ENCODE measurements around the gene GRHL1. TPM values are rescaled to one million over a fixed set of nuclear protein-coding genes. Genes with fewer than 3 reads are reported as not detected.

GRHL1 gene
- total and polyA plus RNA-seq, 3 donors from 2014 or later = 4.6 to 8.3 (median 8.0) TPM

DNA sequence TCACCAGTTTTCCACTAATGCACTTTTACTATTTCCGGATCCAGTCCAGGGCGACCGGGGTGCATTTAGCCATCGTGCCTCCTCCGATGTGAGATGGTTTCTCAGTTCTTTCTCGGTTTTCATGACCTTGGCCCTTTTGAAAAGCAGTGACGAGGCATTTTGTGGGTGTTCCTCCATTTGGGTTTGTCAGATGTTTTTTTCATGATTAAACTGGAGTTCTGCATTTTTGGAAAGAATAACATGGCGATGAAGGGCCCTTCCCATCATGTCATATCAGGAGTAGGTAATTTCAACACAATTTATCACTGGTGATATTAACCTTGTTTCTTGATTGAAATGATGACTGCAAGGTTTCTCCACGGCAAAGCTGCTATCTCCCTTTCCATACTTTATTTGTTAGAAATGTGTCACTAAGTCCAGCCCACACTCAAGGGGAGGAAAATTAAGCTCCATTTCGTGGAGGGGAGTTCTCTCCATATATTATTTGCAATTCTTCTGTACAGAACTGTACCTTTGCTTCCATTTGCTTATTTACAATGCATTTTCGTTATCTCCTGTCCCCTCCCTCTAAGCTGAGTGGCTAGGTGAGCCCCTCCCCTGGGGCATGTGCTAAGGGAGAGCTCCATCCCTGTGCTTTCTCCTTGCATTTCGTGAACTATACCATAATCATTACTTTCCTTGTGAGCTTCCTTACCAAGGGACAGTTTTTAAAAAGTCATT is 83.0 kb downstream of the GRHL1 start:
- TF ChIP-seq, protein P1, sequence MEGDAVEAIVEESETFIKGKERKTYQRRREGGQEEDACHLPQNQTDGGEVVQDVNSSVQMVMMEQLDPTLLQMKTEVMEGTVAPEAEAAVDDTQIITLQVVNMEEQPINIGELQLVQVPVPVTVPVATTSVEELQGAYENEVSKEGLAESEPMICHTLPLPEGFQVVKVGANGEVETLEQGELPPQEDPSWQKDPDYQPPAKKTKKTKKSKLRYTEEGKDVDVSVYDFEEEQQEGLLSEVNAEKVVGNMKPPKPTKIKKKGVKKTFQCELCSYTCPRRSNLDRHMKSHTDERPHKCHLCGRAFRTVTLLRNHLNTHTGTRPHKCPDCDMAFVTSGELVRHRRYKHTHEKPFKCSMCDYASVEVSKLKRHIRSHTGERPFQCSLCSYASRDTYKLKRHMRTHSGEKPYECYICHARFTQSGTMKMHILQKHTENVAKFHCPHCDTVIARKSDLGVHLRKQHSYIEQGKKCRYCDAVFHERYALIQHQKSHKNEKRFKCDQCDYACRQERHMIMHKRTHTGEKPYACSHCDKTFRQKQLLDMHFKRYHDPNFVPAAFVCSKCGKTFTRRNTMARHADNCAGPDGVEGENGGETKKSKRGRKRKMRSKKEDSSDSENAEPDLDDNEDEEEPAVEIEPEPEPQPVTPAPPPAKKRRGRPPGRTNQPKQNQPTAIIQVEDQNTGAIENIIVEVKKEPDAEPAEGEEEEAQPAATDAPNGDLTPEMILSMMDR (IDR thresholded peaks at IDR 0.05) = no peak
- TF ChIP-seq POLR2A (IDR thresholded peaks at IDR 0.05) = no peak
- intact Hi-C loops (cut with DNase I; ENCODE audit: low total_unique reads) = no loop called here
- Histone ChIP-seq H3K27me3 (no peaks in the 10 kb centered on the region), H3K4me1 (peaks cover 19% of the 10 kb centered on the region), H3K36me3 (ENCODE audit: low read depth, missing control alignments) (no peaks in the 10 kb centered on the region), H3K4me3 (no peak overlapping the region), H3K9me3 (no peaks in the 10 kb centered on the region), H3K27ac (no peak overlapping the region)
- 80 to 85% methylated on average over 12 of the region's 12 CpGs for WGBS, 2 donors
- DNase-seq = no peak

- no peaks in the 10 kb centered on the region for H3K9me3 ChIP-seq
- WGBS, 2 donors = 76 to 88% methylated on average over 3 of the region's 3 CpGs
- no peak overlapping the region for H3K4me3 ChIP-seq
- no peaks in the 10 kb centered on the region for H3K36me3 ChIP-seq (ENCODE audit: low read depth, missing control alignments)
- intact Hi-C loops (cut with DNase I; ENCODE audit: low total_unique reads) = no loop called here
- peaks cover 21% of the 10 kb centered on the region for H3K4me1 ChIP-seq
- TF ChIP-seq, protein P1 (IDR thresholded peaks at IDR 0.05) = no peak
- TF ChIP-seq POLR2A (IDR thresholded peaks at IDR 0.05) = no peak
- DNase-seq = no peak
- no peak overlapping the region for H3K27ac ChIP-seq
- no peaks in the 10 kb centered on the region for H3K27me3 ChIP-seq
Measured at GRCh38 chr2:10035053-10035422, 83.5 kb downstream of the GRHL1 start.

- H3K4me1 ChIP-seq = peaks cover 26% of the 10 kb centered on the region
- no peaks in the 10 kb centered on the region for H3K36me3 ChIP-seq (ENCODE audit: low read depth, missing control alignments)
- no peaks in the 10 kb centered on the region for H3K9me3 ChIP-seq
- no peak for DNase-seq
- 70 to 83% methylated on average over 5 of the region's 5 CpGs for WGBS, 2 donors
- TF ChIP-seq, protein P1 (IDR thresholded peaks at IDR 0.05) = no peak
- no peak for TF ChIP-seq POLR2A (IDR thresholded peaks at IDR 0.05)
- H3K27ac ChIP-seq = no peak overlapping the region
- intact Hi-C loops (cut with DNase I; ENCODE audit: low total_unique reads) = no loop called here
- no peaks in the 10 kb centered on the region for H3K27me3 ChIP-seq
- H3K4me3 ChIP-seq = no peak overlapping the region
Measured at GRCh38 chr2:10035633-10036032, 84.1 kb downstream of the GRHL1 start.

- DNase-seq = peak; percentile 87
- Histone ChIP-seq H3K4me1 (peaks cover 30% of the 10 kb centered on the region), H3K27me3 (no peaks in the 10 kb centered on the region), H3K36me3 (ENCODE audit: low read depth, missing control alignments) (no peaks in the 10 kb centered on the region), H3K9me3 (no peaks in the 10 kb centered on the region), H3K4me3 (no peak overlapping the region), H3K27ac (peak overlapping the region in 1 of 2 donors; percentile 26)
- intact Hi-C loops (cut with DNase I; ENCODE audit: low total_unique reads) = no loop called here
- WGBS, 2 donors = 39 to 45% methylated on average over 7 to 14 of the region's 14 CpGs
- TF ChIP-seq POLR2A (IDR thresholded peaks at IDR 0.05) = no peak
- TF ChIP-seq, protein P1 (IDR thresholded peaks at IDR 0.05) = peak; percentile 21 to 28 (median 24)
Measured at GRCh38 chr2:10036095-10036884, 84.8 kb downstream of the GRHL1 start.

Data from testis (tissue), 3 donors.